ENCODE measurements around the gene ZNF423. TPM values are rescaled to one million over a fixed set of nuclear protein-coding genes. Genes with fewer than 3 reads are reported as not detected.

ZNF423 gene
- total and polyA plus RNA-seq, 5 donors: 5.5 to 22.2 (median 14.4) TPM

GRCh38 chr16:49484451-49484849 lies 371.5 kb downstream of the ZNF423 start:
- no peaks in the 10 kb centered on the region for H3K4me1 ChIP-seq (ENCODE audit: control insufficient read depth, insufficient read depth, low read length)
- DNase-seq (peak; percentile 79 to 93 (median 92)), ATAC-seq (peak; percentile 100)
- no peak overlapping the region for H3K4me3 ChIP-seq (ENCODE audit: low read length)
- no peaks in the 10 kb centered on the region for H3K27me3 ChIP-seq (ENCODE audit: control insufficient read depth, insufficient read depth)
- no peaks in the 10 kb centered on the region for H3K9me3 ChIP-seq (ENCODE audit: control insufficient read depth, low read length)
- WGBS: 12% methylated on average over 18 of the region's 18 CpGs
- intact Hi-C loops (cut with DNase I): no loop called here
- no peak overlapping the region for H3K27ac ChIP-seq (ENCODE audit: low read length)

- no peaks in the 10 kb centered on the region for H3K27me3 ChIP-seq (ENCODE audit: control insufficient read depth, insufficient read depth)
- no peak overlapping the region for H3K4me3 ChIP-seq (ENCODE audit: low read length)
- ATAC-seq (peak in 1 of 2 donors; percentile 39), DNase-seq (peak in 1 of 3 donors; percentile 57)
- intact Hi-C loops (cut with DNase I): no loop called here
- no peak overlapping the region for H3K27ac ChIP-seq (ENCODE audit: low read length)
- WGBS: 52% methylated on average over 22 of the region's 22 CpGs
- no peaks in the 10 kb centered on the region for H3K9me3 ChIP-seq (ENCODE audit: control insufficient read depth, low read length)
- no peaks in the 10 kb centered on the region for H3K4me1 ChIP-seq (ENCODE audit: control insufficient read depth, insufficient read depth, low read length)
Observed at GRCh38 chr16:49483651-49484450, 372.1 kb downstream of the ZNF423 start.

GRCh38 chr16:49483251-49483650 lies 372.7 kb downstream of the ZNF423 start:
- no peak overlapping the region for H3K4me3 ChIP-seq (ENCODE audit: low read length)
- DNase-seq (no peak), ATAC-seq (no peak)
- intact Hi-C loops (cut with DNase I): no loop called here
- H3K9me3 ChIP-seq (ENCODE audit: control insufficient read depth, low read length): no peaks in the 10 kb centered on the region
- H3K27me3 ChIP-seq (ENCODE audit: control insufficient read depth, insufficient read depth): no peaks in the 10 kb centered on the region
- 90% methylated on average over 9 of the region's 9 CpGs for WGBS
- no peak overlapping the region for H3K27ac ChIP-seq (ENCODE audit: low read length)
- no peaks in the 10 kb centered on the region for H3K4me1 ChIP-seq (ENCODE audit: control insufficient read depth, insufficient read depth, low read length)

- 64% methylated on average over 8 of the region's 8 CpGs for WGBS
- Histone ChIP-seq H3K4me1 (ENCODE audit: control insufficient read depth, insufficient read depth, low read length) (no peaks in the 10 kb centered on the region), H3K9me3 (ENCODE audit: control insufficient read depth, low read length) (no peaks in the 10 kb centered on the region), H3K27me3 (ENCODE audit: control insufficient read depth, insufficient read depth) (no peaks in the 10 kb centered on the region), H3K4me3 (ENCODE audit: low read length) (no peak overlapping the region), H3K27ac (ENCODE audit: low read length) (no peak overlapping the region)
- ATAC-seq: no peak
- DNase-seq: no peak
- intact Hi-C loops (cut with DNase I): no loop called here
Observed at GRCh38 chr16:49482690-49483089, 373.2 kb downstream of the ZNF423 start.

GRCh38 chr16:49478616-49479015 lies 377.3 kb downstream of the ZNF423 start:
- H3K4me1 ChIP-seq (ENCODE audit: control insufficient read depth, insufficient read depth, low read length): no peaks in the 10 kb centered on the region
- no peak overlapping the region for H3K27ac ChIP-seq (ENCODE audit: low read length)
- intact Hi-C loops (cut with DNase I): loop anchor here in 1 of 4 donors (10.0 kb wide), 1 partner anchor 64 kb away; no protein-coding TSS in a partner anchor
- ATAC-seq (no peak), DNase-seq (no peak)
- no peaks in the 10 kb centered on the region for H3K27me3 ChIP-seq (ENCODE audit: control insufficient read depth, insufficient read depth)
- no peak overlapping the region for H3K4me3 ChIP-seq (ENCODE audit: low read length)
- H3K9me3 ChIP-seq (ENCODE audit: control insufficient read depth, low read length): no peaks in the 10 kb centered on the region

GRCh38 chr16:49478107-49478506 lies 377.8 kb downstream of the ZNF423 start:
- Histone ChIP-seq H3K4me3 (ENCODE audit: low read length) (no peak overlapping the region), H3K27me3 (ENCODE audit: control insufficient read depth, insufficient read depth) (no peaks in the 10 kb centered on the region), H3K4me1 (ENCODE audit: control insufficient read depth, insufficient read depth, low read length) (no peaks in the 10 kb centered on the region), H3K27ac (ENCODE audit: low read length) (no peak overlapping the region), H3K9me3 (ENCODE audit: control insufficient read depth, low read length) (no peaks in the 10 kb centered on the region)
- no peak for ATAC-seq
- intact Hi-C loops (cut with DNase I): loop anchor here in 1 of 4 donors (10.0 kb wide), 1 partner anchor 63 kb away; no protein-coding TSS in a partner anchor
- 77% methylated on average over 3 of the region's 3 CpGs for WGBS
- no peak for DNase-seq

GRCh38 chr16:49477250-49477895 lies 378.5 kb downstream of the ZNF423 start:
- DNase-seq (no peak), ATAC-seq (no peak)
- no peak overlapping the region for H3K27ac ChIP-seq (ENCODE audit: low read length)
- intact Hi-C loops (cut with DNase I): loop anchor here in 1 of 4 donors (10.0 kb wide), 1 partner anchor 63 kb away; no protein-coding TSS in a partner anchor
- no peaks in the 10 kb centered on the region for H3K9me3 ChIP-seq (ENCODE audit: control insufficient read depth, low read length)
- no peaks in the 10 kb centered on the region for H3K4me1 ChIP-seq (ENCODE audit: control insufficient read depth, insufficient read depth, low read length)
- H3K4me3 ChIP-seq (ENCODE audit: low read length): no peak overlapping the region
- H3K27me3 ChIP-seq (ENCODE audit: control insufficient read depth, insufficient read depth): no peaks in the 10 kb centered on the region

- no peak for ATAC-seq
- WGBS: 75% methylated on average over 11 of the region's 11 CpGs
- H3K4me3 ChIP-seq (ENCODE audit: low read length): no peak overlapping the region
- H3K27ac ChIP-seq (ENCODE audit: low read length): no peak overlapping the region
- intact Hi-C loops (cut with DNase I): loop anchor here in 1 of 4 donors (10.0 kb wide), 1 partner anchor 60 kb away; no protein-coding TSS in a partner anchor
- H3K4me1 ChIP-seq (ENCODE audit: control insufficient read depth, insufficient read depth, low read length): no peaks in the 10 kb centered on the region
- DNase-seq: no peak
- no peaks in the 10 kb centered on the region for H3K27me3 ChIP-seq (ENCODE audit: control insufficient read depth, insufficient read depth)
- no peaks in the 10 kb centered on the region for H3K9me3 ChIP-seq (ENCODE audit: control insufficient read depth, low read length)
Observed at GRCh38 chr16:49474741-49475140, 381.2 kb downstream of the ZNF423 start.

- ATAC-seq: no peak
- 68% methylated on average over 5 of the region's 5 CpGs for WGBS
- Histone ChIP-seq H3K27me3 (ENCODE audit: control insufficient read depth, insufficient read depth) (no peaks in the 10 kb centered on the region), H3K27ac (ENCODE audit: low read length) (no peak overlapping the region), H3K4me1 (ENCODE audit: control insufficient read depth, insufficient read depth, low read length) (no peaks in the 10 kb centered on the region), H3K9me3 (ENCODE audit: control insufficient read depth, low read length) (no peaks in the 10 kb centered on the region), H3K4me3 (ENCODE audit: low read length) (no peak overlapping the region)
- DNase-seq: no peak
- intact Hi-C loops (cut with DNase I): loop anchor here in 1 of 4 donors (10.0 kb wide), 1 partner anchor 59 kb away; no protein-coding TSS in a partner anchor
Observed at GRCh38 chr16:49473773-49474172, 382.1 kb downstream of the ZNF423 start.

GRCh38 chr16:49473131-49473530 lies 382.8 kb downstream of the ZNF423 start:
- Histone ChIP-seq H3K4me3 (ENCODE audit: low read length) (no peak overlapping the region), H3K9me3 (ENCODE audit: control insufficient read depth, low read length) (no peaks in the 10 kb centered on the region), H3K27ac (ENCODE audit: low read length) (no peak overlapping the region), H3K4me1 (ENCODE audit: control insufficient read depth, insufficient read depth, low read length) (no peaks in the 10 kb centered on the region), H3K27me3 (ENCODE audit: control insufficient read depth, insufficient read depth) (no peaks in the 10 kb centered on the region)
- WGBS: 74% methylated on average over 5 of the region's 5 CpGs
- DNase-seq (no peak), ATAC-seq (no peak)
- intact Hi-C loops (cut with DNase I): loop anchor here in 1 of 4 donors (10.0 kb wide), 1 partner anchor 58 kb away; no protein-coding TSS in a partner anchor

GRCh38 chr16:49472598-49472997 lies 383.3 kb downstream of the ZNF423 start:
- Histone ChIP-seq H3K4me3 (ENCODE audit: low read length) (no peak overlapping the region), H3K27ac (ENCODE audit: low read length) (no peak overlapping the region), H3K27me3 (ENCODE audit: control insufficient read depth, insufficient read depth) (no peaks in the 10 kb centered on the region), H3K4me1 (ENCODE audit: control insufficient read depth, insufficient read depth, low read length) (no peaks in the 10 kb centered on the region), H3K9me3 (ENCODE audit: control insufficient read depth, low read length) (no peaks in the 10 kb centered on the region)
- intact Hi-C loops (cut with DNase I): loop anchor here in 1 of 4 donors (10.0 kb wide), 1 partner anchor 58 kb away; no protein-coding TSS in a partner anchor
- ATAC-seq (no peak), DNase-seq (no peak)
- WGBS: 82% methylated on average over 13 of the region's 13 CpGs

All from right cardiac atrium (tissue), 5 donors.